Pons (tissue), 1 donor: ENCODE data around the gene GABARAP.

Experiments
- DNase-seq: peaks from one replicate; pipeline ENCODE4 v3.0.0-alpha.2; 2016; ENCODE audit warnings: low spot score

The GABARAP gene

GRCh38 chr17:7260651-7261378 lies 18.6 kb upstream of the GABARAP start:
- no peak for DNase-seq

- DNase-seq = no peak
Measured at GRCh38 chr17:7260151-7260550, 17.9 kb upstream of the GABARAP start.

GRCh38 chr17:7259555-7259889 lies 17.3 kb upstream of the GABARAP start:
- no peak for DNase-seq

- no peak for DNase-seq
Measured at GRCh38 chr17:7258731-7259554, 16.7 kb upstream of the GABARAP start.

- no peak for DNase-seq
Measured at GRCh38 chr17:7256766-7257456, 14.7 kb upstream of the GABARAP start.

GRCh38 chr17:7254511-7254910 lies 12.3 kb upstream of the GABARAP start:
- no peak for DNase-seq

- no peak for DNase-seq
Measured at GRCh38 chr17:7253082-7253481, 10.8 kb upstream of the GABARAP start.

- peak; percentile 92 for DNase-seq
Measured at GRCh38 chr17:7252176-7253043, 10.2 kb upstream of the GABARAP start, which contains the start of gene ELP5. ELP5 (plus strand) TSS chr17:7252215; CDS start chr17:7252551, 336 bp downstream.

GRCh38 chr17:7251661-7252175 lies 9.5 kb upstream of the GABARAP start, which contains the start of gene CTDNEP1:
CTDNEP1 (minus strand) TSS chr17:7251734; CDS start chr17:7251296, 438 bp downstream.
- peak; percentile 100 for DNase-seq

GRCh38 chr17:7250695-7251627 lies 8.7 kb upstream of the GABARAP start:
- no peak for DNase-seq

GRCh38 chr17:7249830-7250229 lies 7.6 kb upstream of the GABARAP start:
- DNase-seq = no peak

- DNase-seq = no peak
Measured at GRCh38 chr17:7249214-7249613, 7.0 kb upstream of the GABARAP start.

- DNase-seq = no peak
Measured at GRCh38 chr17:7248796-7249195, 6.5 kb upstream of the GABARAP start.

GRCh38 chr17:7246779-7247178 lies 4.5 kb upstream of the GABARAP start:
- DNase-seq = no peak

- DNase-seq = peak; percentile 19
Measured at GRCh38 chr17:7243838-7244237, 1.6 kb upstream of the GABARAP start.

GRCh38 chr17:7243453-7243729 lies 1.1 kb upstream of the GABARAP start:
- DNase-seq = no peak

- DNase-seq = peak; percentile 94
Measured at GRCh38 chr17:7242717-7243452, 636 bp upstream of the GABARAP start.

GRCh38 chr17:7241090-7241733 lies 1.0 kb downstream of the GABARAP start:
- peak; percentile 21 for DNase-seq

GRCh38 chr17:7240375-7240774 lies 1.9 kb downstream of the GABARAP start:
- DNase-seq = peak; percentile 83
